ENCODE data around the gene TLE3.

Gene TLE3

GRCh38 chr15:70037292-70037640, 60.5 kb downstream of the TLE3 start:
- no peak for TF ChIP-seq PATZ1 (CRISPR knock-in tag; IDR thresholded peaks at IDR 0.05; ENCODE audit: borderline replicate concordance)
- TF ChIP-seq ZNF70 (CRISPR knock-in tag; IDR thresholded peaks at IDR 0.05): no peak
- no peak for TF ChIP-seq CSRNP3 (CRISPR knock-in tag; IDR thresholded peaks at IDR 0.05)
- TF ChIP-seq ARNTL (CRISPR knock-in tag; IDR thresholded peaks at IDR 0.05; ENCODE audit: borderline replicate concordance, low read depth): no peak
- TF ChIP-seq ZFP3 (CRISPR knock-in tag; IDR thresholded peaks at IDR 0.05): no peak
- no peak for TF ChIP-seq TSHZ2 (CRISPR knock-in tag; IDR thresholded peaks at IDR 0.05)

GRCh38 chr15:70036585-70037291, 61.0 kb downstream of the TLE3 start:
- TF ChIP-seq ZNF8 (CRISPR knock-in tag; IDR thresholded peaks at IDR 0.05) (no peak), SNAI2 (CRISPR knock-in tag; IDR thresholded peaks at IDR 0.05) (no peak)
- no peak for ATAC-seq

More at GRCh38 chr15:70037292-70037640, 60.5 kb downstream of the TLE3 start:
- no peak for ATAC-seq

- no peak for ATAC-seq
- TF ChIP-seq CREB5 (CRISPR knock-in tag; IDR thresholded peaks at IDR 0.05; ENCODE audit: low read depth) (no peak), TOX (CRISPR knock-in tag; IDR thresholded peaks at IDR 0.05; ENCODE audit: borderline replicate concordance) (no peak), BACH2 (CRISPR knock-in tag; IDR thresholded peaks at IDR 0.05; ENCODE audit: borderline replicate concordance) (no peak), PATZ1 (CRISPR knock-in tag; IDR thresholded peaks at IDR 0.05; ENCODE audit: borderline replicate concordance) (no peak), ZNF8 (CRISPR knock-in tag; IDR thresholded peaks at IDR 0.05) (no peak), ZNF565 (CRISPR knock-in tag; conservative IDR thresholded peaks at IDR 0.05; ENCODE audit: low read depth) (no peak), RARB (CRISPR knock-in tag; IDR thresholded peaks at IDR 0.05) (no peak), TSHZ2 (CRISPR knock-in tag; IDR thresholded peaks at IDR 0.05) (no peak), TCF4 (CRISPR knock-in tag; IDR thresholded peaks at IDR 0.05; ENCODE audit: borderline replicate concordance) (no peak), PPARA (CRISPR knock-in tag; IDR thresholded peaks at IDR 0.05; ENCODE audit: borderline replicate concordance) (no peak), ZC3H10 (CRISPR knock-in tag; IDR thresholded peaks at IDR 0.05) (no peak), ZNF70 (CRISPR knock-in tag; IDR thresholded peaks at IDR 0.05) (no peak), CSDC2 (CRISPR knock-in tag; IDR thresholded peaks at IDR 0.05) (no peak), CSRNP3 (CRISPR knock-in tag; IDR thresholded peaks at IDR 0.05) (no peak), ISL1 (CRISPR knock-in tag; IDR thresholded peaks at IDR 0.05) (no peak)
These were observed 62.0 kb downstream of the TLE3 start for GRCh38 chr15:70035719-70036077.

Data from SK-N-SH treated with all-trans-retinoic acid at 6 μM for 48 hours (cell line).